DOHH2 (cell line): Measurements from ENCODE around the gene SLC12A3.

Source experiments
- EZH2phosphoT487 ChIP-seq: fragments of 200-600 bp; sonication (generic); IDR thresholded peaks from 2 replicates; pipeline ENCODE4 v1.6.1; 2017; ENCODE audit warnings: borderline replicate concordance, mild to moderate bottlenecking, antibody characterized with exemption, low read length, moderate library complexity, mixed read lengths
- TF ChIP-seq, protein P1 (sequence below): fragments of 200-600 bp; sonication (generic); IDR thresholded peaks from one replicate; pipeline ENCODE4 v1.5.1; 2014; ENCODE audit warnings: antibody characterized with exemption, mild to moderate bottlenecking, low read depth, low read length; ENCODE audit not compliant: poor library complexity, severe bottlenecking

DNA sequence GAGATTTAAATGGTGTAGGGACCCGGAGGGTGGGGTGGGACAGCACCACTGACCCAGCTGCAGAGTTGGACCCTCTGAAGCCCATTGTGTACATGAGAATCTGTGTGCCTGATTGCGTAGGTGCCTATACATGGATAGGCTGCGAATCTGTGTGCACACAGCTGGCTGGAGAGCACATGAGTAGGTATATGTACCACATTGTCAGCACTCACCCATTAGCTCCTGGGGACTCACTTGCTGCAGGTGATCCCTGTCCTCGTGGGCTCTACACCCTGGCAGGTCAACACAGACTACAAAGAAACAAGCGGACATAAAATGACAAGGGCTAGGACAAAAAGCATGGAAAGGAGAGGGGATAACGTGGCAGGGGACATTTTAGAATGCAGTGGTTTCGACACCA, 85.4 kb downstream of the SLC12A3 start:
- TF ChIP-seq, protein P1, sequence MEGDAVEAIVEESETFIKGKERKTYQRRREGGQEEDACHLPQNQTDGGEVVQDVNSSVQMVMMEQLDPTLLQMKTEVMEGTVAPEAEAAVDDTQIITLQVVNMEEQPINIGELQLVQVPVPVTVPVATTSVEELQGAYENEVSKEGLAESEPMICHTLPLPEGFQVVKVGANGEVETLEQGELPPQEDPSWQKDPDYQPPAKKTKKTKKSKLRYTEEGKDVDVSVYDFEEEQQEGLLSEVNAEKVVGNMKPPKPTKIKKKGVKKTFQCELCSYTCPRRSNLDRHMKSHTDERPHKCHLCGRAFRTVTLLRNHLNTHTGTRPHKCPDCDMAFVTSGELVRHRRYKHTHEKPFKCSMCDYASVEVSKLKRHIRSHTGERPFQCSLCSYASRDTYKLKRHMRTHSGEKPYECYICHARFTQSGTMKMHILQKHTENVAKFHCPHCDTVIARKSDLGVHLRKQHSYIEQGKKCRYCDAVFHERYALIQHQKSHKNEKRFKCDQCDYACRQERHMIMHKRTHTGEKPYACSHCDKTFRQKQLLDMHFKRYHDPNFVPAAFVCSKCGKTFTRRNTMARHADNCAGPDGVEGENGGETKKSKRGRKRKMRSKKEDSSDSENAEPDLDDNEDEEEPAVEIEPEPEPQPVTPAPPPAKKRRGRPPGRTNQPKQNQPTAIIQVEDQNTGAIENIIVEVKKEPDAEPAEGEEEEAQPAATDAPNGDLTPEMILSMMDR = no peak
- TF ChIP-seq EZH2phosphoT487 = no peak
